ENCODE results near the gene PIP5KL1.
"Not testable (repeated sequence)": the region's sequence is repeated elsewhere in the genome, so short reads cannot be mapped to it uniquely, and the experiment has no call there.

GRCh38 chr9:127881715-127882114, 48.9 kb downstream of the PIP5KL1 start:
- TF ChIP-seq CTCF, POLR2AphosphoS5 (IDR thresholded peaks at IDR 0.05): not testable (repeated sequence)

Data from prostate gland (tissue), 2 donors.